NCI-H2227 (cell line): ENCODE results near the gene NDUFS1.
"Not testable (repeated sequence)": the region's sequence is repeated elsewhere in the genome, so short reads cannot be mapped to it uniquely, and the experiment has no call there.

ENCODE experiments used
- DNase-seq: peaks from one replicate; lab custom pipeline; 2025; ENCODE audit not compliant: unreplicated experiment; lab: John Stamatoyannopoulos, UW

Gene NDUFS1

GRCh38 chr2:206105541-206105940 lies 53.7 kb downstream of the NDUFS1 start:
- no peak for DNase-seq

GRCh38 chr2:206105038-206105437 lies 54.2 kb downstream of the NDUFS1 start:
- DNase-seq, result no peak

- DNase-seq, result not testable (repeated sequence)
Measured at GRCh38 chr2:206098872-206099271, 60.4 kb downstream of the NDUFS1 start.

GRCh38 chr2:206098471-206098870 lies 60.8 kb downstream of the NDUFS1 start:
- DNase-seq, result no peak

- DNase-seq, result no peak
Measured at GRCh38 chr2:206096876-206097275, 62.4 kb downstream of the NDUFS1 start.

GRCh38 chr2:206095536-206096332 lies 63.5 kb downstream of the NDUFS1 start:
- DNase-seq, result no peak

- DNase-seq, result no peak
Measured at GRCh38 chr2:206092297-206092696, 66.9 kb downstream of the NDUFS1 start.

GRCh38 chr2:206088248-206088647 lies 71.0 kb downstream of the NDUFS1 start:
- no peak for DNase-seq

GRCh38 chr2:206086716-206087350 lies 72.4 kb downstream of the NDUFS1 start:
- peak; percentile 38 for DNase-seq

- DNase-seq, result peak; percentile 91
Measured at GRCh38 chr2:206085742-206086445, 73.3 kb downstream of the NDUFS1 start, which contains the start of gene INO80D. Gene INO80D, minus strand, starts transcription at chr2:206086174. Its CDS starts 23,158 bp downstream, at chr2:206063016.

- peak; percentile 73 for DNase-seq
Measured at GRCh38 chr2:206084870-206085741, 74.1 kb downstream of the NDUFS1 start.

GRCh38 chr2:206084439-206084869 lies 74.8 kb downstream of the NDUFS1 start:
- DNase-seq, result peak; percentile 70

- peak; percentile 19 for DNase-seq
Measured at GRCh38 chr2:206083602-206084438, 75.4 kb downstream of the NDUFS1 start.

- no peak for DNase-seq
Measured at GRCh38 chr2:206082298-206082843, 76.9 kb downstream of the NDUFS1 start.

- DNase-seq, result no peak
Measured at GRCh38 chr2:206080927-206081326, 78.3 kb downstream of the NDUFS1 start.

GRCh38 chr2:206079699-206080465 lies 79.4 kb downstream of the NDUFS1 start:
- DNase-seq, result no peak

- DNase-seq, result not testable (repeated sequence)
Measured at GRCh38 chr2:206077879-206078278, 81.4 kb downstream of the NDUFS1 start.

- DNase-seq, result no peak
Measured at GRCh38 chr2:206075113-206075512, 84.1 kb downstream of the NDUFS1 start.

- DNase-seq, result no peak
Measured at GRCh38 chr2:206071807-206072206, 87.4 kb downstream of the NDUFS1 start.
